Calu3 (cell line): ENCODE measurements around the gene KDM4B. TPM values are rescaled to one million over a fixed set of nuclear protein-coding genes. Genes with fewer than 3 reads are reported as not detected.

ENCODE experiments used
- BruUV-seq: library from RNA; stranded (reverse); fragments of 400-500 nt; replicated peaks from 2 replicates; lab custom pipeline; 2021; lab: Mats Ljungman, UMichigan
- CTCF ChIA-PET: fragments of 300-600 bp; sonication (Branson Sonifier 250); formaldehyde crosslinking; loops from one replicate; lab custom pipeline; 2022; ENCODE audit warnings: antibody characterized with exemption; lab: Charles Lee
- DNase-seq: peaks from one replicate; pipeline ENCODE4 v3.0.0; 2022
- H3K27ac Mint-ChIP-seq: one replicate; pipeline ENCODE4 v1.8.0; 2022; ENCODE audit warnings: mixed read lengths; ENCODE audit not compliant: unreplicated experiment
- H3K27me3 Mint-ChIP-seq: one replicate; pipeline ENCODE4 v1.8.0; 2022; ENCODE audit warnings: mixed read lengths; ENCODE audit not compliant: unreplicated experiment
- H3K36me3 Mint-ChIP-seq: one replicate; pipeline ENCODE4 v1.8.0; 2022; ENCODE audit warnings: mild to moderate bottlenecking, moderate library complexity, mixed read lengths; ENCODE audit not compliant: insufficient read depth, unreplicated experiment
- H3K4me1 Mint-ChIP-seq: one replicate; pipeline ENCODE4 v1.8.0; 2022; ENCODE audit warnings: mild to moderate bottlenecking, low read depth, mixed read lengths; ENCODE audit not compliant: unreplicated experiment
- H3K4me3 Mint-ChIP-seq: one replicate; pipeline ENCODE4 v1.8.0; 2022; ENCODE audit warnings: mild to moderate bottlenecking, low read depth, moderate library complexity, mixed read lengths; ENCODE audit not compliant: unreplicated experiment
- H3K9me3 Mint-ChIP-seq: one replicate; pipeline ENCODE4 v1.8.0; 2022; ENCODE audit warnings: low read depth, mixed read lengths; ENCODE audit not compliant: unreplicated experiment
- intact Hi-C: fragments of 100-400 bp; cut with micrococcal nuclease; formaldehyde crosslinking; loops from one replicate; pipeline ENCODE4 v1.10.0; 2022; ENCODE audit not compliant: unreplicated experiment
- total RNA-seq: library from RNA; stranded (reverse); gene quantifications from 2 replicates; pipeline ENCODE4 v1.2.3, GENCODE V29; 2022
- TF ChIP-seq, protein P1 (sequence below): fragments of 200-600 bp; IDR thresholded peaks from one replicate; pipeline ENCODE4 v1.8.0; 2022; ENCODE audit warnings: antibody characterized with exemption; ENCODE audit not compliant: unreplicated experiment

Gene KDM4B
- total RNA-seq, 1 experiment from 2014 or later = 13.9 TPM

- no TSS peak for BruUV-seq
- no peak overlapping the region for H3K27ac Mint-ChIP-seq
- H3K4me1 Mint-ChIP-seq = no peaks in the 10 kb centered on the region
Observed at GRCh38 chr19:5093297-5093928, 124.5 kb downstream of the KDM4B start.

DNA sequence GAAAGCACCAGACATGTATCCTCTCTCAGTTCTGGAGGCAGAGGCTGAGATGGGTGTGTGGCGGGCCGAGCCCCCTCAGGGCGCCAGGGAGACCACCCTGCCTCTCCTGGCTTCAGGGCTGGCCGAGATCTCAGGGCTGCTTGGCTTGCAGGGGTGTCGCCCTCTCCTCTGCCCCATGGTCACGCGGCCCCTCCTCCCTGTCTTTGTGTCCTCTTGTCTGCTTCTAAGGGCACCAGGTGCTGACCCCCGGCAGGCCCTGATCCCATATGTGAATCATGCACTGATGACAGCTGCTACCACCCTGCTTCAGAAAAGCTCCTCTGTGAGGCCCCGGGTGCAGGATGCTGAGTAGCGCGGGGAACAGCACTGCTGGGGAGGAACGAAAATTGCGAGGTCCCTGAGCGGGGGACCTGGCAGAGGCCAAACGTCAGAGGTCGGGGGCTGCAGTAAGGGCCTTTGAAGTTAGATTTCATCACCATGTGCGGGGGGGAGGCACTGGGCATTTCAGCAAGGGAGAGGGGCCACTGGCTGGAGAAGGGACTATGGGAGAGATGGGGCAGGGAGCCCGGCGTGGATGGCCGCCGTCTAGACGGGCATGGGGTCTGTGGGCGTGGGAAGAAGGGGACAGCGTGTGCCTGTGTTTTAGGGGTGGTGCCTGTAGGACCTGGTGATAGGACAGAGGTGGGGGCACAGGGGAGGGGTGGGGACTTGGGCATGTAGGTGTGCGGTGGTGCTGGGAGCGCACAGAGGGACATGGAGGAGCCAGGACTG, 125.2 kb downstream of the KDM4B start:
- CTCF ChIA-PET = no interaction called here
- BruUV-seq = no TSS peak
- H3K4me3 Mint-ChIP-seq = no peak overlapping the region
- DNase-seq = no peak
- no peak overlapping the region for H3K27ac Mint-ChIP-seq
- no peaks in the 10 kb centered on the region for H3K27me3 Mint-ChIP-seq
- H3K36me3 Mint-ChIP-seq = peaks cover 5% of the 10 kb centered on the region
- no peaks in the 10 kb centered on the region for H3K9me3 Mint-ChIP-seq
- TF ChIP-seq, protein P1, sequence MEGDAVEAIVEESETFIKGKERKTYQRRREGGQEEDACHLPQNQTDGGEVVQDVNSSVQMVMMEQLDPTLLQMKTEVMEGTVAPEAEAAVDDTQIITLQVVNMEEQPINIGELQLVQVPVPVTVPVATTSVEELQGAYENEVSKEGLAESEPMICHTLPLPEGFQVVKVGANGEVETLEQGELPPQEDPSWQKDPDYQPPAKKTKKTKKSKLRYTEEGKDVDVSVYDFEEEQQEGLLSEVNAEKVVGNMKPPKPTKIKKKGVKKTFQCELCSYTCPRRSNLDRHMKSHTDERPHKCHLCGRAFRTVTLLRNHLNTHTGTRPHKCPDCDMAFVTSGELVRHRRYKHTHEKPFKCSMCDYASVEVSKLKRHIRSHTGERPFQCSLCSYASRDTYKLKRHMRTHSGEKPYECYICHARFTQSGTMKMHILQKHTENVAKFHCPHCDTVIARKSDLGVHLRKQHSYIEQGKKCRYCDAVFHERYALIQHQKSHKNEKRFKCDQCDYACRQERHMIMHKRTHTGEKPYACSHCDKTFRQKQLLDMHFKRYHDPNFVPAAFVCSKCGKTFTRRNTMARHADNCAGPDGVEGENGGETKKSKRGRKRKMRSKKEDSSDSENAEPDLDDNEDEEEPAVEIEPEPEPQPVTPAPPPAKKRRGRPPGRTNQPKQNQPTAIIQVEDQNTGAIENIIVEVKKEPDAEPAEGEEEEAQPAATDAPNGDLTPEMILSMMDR = no peak
- intact Hi-C loops = no loop called here
- no peaks in the 10 kb centered on the region for H3K4me1 Mint-ChIP-seq

More at GRCh38 chr19:5093297-5093928, 124.5 kb downstream of the KDM4B start:
- Mint-ChIP-seq H3K36me3 (peaks cover 5% of the 10 kb centered on the region), H3K4me3 (no peak overlapping the region), H3K9me3 (no peaks in the 10 kb centered on the region), H3K27me3 (no peaks in the 10 kb centered on the region)
- TF ChIP-seq, protein P1 = no peak
- CTCF ChIA-PET = no interaction called here
- no peak for DNase-seq
- intact Hi-C loops = no loop called here

DNA sequence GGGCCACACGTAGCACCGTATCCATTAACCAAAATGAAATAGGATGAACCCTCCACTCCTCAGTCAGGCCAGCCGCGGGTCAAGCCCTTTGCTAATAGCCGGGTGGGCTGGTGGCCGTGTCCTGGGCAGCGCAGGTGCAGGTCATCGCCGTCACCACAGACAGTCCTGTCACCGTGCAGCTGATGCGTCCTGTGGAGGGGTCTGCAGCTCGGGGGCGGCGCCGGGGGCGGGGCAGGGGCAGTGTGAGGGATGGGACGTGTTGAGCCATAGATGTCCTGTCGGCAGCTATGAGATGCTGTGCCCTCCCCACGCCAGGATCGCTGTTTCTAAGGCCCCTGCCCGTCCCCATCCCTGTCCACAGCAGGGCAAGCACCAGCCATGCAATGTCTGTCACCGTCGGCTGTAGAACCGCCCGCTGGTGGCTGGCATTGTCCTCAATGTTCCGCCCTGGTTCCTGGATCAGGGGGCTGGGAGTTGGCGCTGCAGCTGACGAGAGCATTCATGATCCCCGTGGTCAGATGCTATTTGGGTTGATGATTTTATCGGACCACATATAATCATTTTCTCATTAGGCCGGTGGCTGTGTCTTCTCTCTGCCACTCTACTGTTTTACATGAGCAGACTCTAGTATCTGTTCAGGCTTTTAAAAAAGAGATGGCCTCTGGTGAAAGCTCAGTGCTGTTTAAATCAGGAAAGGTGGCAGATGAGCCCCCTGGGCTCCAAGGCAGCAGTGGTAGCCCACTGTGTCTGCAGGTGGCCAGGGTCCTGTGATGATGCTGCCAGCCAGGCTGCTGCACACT, 126.1 kb downstream of the KDM4B start:
- peaks cover 5% of the 10 kb centered on the region for H3K36me3 Mint-ChIP-seq

GRCh38 chr19:5095568-5095850, 126.6 kb downstream of the KDM4B start:
- BruUV-seq = no TSS peak
- peaks cover 4% of the 10 kb centered on the region for H3K9me3 Mint-ChIP-seq
- no peak for DNase-seq
- H3K27ac Mint-ChIP-seq = no peak overlapping the region
- no peak overlapping the region for H3K4me3 Mint-ChIP-seq
- H3K4me1 Mint-ChIP-seq = no peaks in the 10 kb centered on the region
- no peaks in the 10 kb centered on the region for H3K27me3 Mint-ChIP-seq
- TF ChIP-seq, protein P1 = no peak
- CTCF ChIA-PET = no interaction called here
- peaks cover 5% of the 10 kb centered on the region for H3K36me3 Mint-ChIP-seq
- intact Hi-C loops = no loop called here

More for the DNA sequence above, 126.1 kb downstream of the KDM4B start:
- Mint-ChIP-seq H3K27ac (no peak overlapping the region), H3K4me1 (no peaks in the 10 kb centered on the region), H3K27me3 (no peaks in the 10 kb centered on the region), H3K9me3 (no peaks in the 10 kb centered on the region), H3K4me3 (no peak overlapping the region)
- intact Hi-C loops = no loop called here
- no peak for DNase-seq
- BruUV-seq = no TSS peak
- TF ChIP-seq, protein P1 = no peak
- CTCF ChIA-PET = no interaction called here
